Uterus (tissue), 2 donors: ENCODE results near the gene ZMYND10.

ENCODE experiments used
- POLR2A ChIP-seq, 2 donors: fragments of 450-650 bp; IDR thresholded peaks; one replicate each; pipeline ENCODE4 v1.6.1; 2016; ENCODE audit warnings: antibody characterized with exemption in 2 of 2, mild to moderate bottlenecking in 1 of 2, moderate library complexity in 1 of 2
- TF ChIP-seq, protein P1 (sequence below), 4 experiments: fragments of 200-600 bp in 2 of 4; fragments of 450-650 bp in 2 of 4; sonication (generic) in 2 of 4; IDR thresholded peaks; one replicate each; pipeline ENCODE4 v1.5.1; 2016 to 2019; ENCODE audit warnings: antibody characterized with exemption in 4 of 4, mild to moderate bottlenecking in 2 of 4, moderate library complexity in 1 of 4

DNA sequence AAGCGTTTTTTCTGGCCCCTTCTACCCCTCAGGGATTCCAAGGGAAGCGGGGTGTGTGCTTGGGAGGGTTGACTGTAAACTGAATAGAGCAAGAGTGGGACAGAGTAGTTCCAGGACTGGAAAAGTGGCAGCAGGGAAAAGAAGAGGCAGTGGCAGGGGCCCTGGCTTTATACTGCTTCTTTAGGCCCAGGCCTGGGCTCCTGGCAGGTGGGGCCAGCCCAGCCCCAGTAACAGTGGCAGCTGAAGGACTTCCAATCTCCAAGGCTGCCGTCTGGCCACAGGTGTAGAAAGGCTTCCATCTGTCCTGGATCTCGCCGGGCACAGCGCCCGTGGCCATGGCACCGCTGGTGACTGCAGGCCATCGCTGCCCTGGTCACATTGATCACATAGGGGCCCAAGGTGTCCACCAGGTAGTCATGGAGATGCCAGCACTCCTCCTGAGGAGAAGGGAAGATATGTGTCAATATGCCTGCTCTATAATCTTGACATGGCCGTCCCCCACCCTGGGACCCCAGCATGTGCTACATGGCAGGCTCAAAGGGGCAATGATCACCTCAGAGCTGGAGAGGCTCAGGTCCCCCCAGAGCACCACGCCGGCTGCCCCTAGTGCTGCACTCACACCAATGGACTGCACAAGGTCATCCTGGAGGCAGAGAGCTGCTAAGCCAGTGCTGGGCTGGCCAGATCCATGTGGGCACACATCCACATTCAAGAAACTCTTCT lies 52.3 kb downstream of the ZMYND10 start:
- TF ChIP-seq, protein P1, sequence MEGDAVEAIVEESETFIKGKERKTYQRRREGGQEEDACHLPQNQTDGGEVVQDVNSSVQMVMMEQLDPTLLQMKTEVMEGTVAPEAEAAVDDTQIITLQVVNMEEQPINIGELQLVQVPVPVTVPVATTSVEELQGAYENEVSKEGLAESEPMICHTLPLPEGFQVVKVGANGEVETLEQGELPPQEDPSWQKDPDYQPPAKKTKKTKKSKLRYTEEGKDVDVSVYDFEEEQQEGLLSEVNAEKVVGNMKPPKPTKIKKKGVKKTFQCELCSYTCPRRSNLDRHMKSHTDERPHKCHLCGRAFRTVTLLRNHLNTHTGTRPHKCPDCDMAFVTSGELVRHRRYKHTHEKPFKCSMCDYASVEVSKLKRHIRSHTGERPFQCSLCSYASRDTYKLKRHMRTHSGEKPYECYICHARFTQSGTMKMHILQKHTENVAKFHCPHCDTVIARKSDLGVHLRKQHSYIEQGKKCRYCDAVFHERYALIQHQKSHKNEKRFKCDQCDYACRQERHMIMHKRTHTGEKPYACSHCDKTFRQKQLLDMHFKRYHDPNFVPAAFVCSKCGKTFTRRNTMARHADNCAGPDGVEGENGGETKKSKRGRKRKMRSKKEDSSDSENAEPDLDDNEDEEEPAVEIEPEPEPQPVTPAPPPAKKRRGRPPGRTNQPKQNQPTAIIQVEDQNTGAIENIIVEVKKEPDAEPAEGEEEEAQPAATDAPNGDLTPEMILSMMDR (IDR thresholded peaks at IDR 0.05) = no peak
- TF ChIP-seq POLR2A (IDR thresholded peaks at IDR 0.05) = no peak
